Bone marrow (tissue), 2 donors: Measurements from ENCODE around the gene TSPAN18.

Experiments
- DNase-seq, 2 donors: peaks; one replicate each; lab custom pipeline; 2025; lab: John Stamatoyannopoulos, UW

The TSPAN18 gene, protein sequence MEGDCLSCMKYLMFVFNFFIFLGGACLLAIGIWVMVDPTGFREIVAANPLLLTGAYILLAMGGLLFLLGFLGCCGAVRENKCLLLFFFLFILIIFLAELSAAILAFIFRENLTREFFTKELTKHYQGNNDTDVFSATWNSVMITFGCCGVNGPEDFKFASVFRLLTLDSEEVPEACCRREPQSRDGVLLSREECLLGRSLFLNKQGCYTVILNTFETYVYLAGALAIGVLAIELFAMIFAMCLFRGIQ

DNA sequence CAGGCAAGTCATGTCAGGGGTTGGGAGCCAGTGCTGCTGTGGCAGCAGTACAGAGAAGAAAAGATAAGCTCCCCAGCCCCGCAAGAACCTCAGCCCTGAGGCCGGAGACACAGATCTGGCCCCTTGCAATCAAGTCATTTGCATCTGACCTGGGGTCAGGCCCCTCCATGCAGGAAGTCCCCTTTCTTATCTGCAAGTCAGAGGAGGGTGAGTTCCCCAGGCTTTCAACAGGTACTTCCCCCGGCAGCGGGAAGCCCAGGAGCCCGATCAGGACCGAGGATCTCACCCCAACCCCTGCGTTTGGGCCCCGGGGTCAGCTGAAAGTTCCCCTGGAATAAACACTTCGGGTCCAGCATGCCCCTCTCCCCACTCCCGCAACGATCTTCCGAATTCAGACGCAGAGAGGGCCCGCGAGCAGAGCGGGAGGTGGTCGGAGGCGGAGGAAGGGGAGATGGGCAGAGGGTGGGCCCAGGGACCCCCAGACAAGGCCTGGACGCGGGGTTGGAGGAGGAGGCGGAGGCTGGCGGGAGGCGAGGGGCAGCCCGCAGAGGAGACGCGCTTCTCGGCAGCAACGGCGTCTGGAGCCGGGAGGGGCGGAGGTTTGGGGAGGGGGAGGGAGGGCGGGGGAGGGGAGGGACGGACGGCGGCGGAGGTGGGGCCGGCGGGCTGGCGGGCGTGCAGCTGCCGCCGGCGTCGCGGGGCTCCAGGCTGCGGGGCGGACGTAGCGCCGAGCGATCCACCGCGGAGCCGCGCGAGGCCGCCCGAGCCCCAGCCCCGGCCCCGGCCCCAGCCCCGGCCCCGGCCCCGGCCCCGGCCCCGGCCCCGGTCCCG, at the start of gene TSPAN18:
Gene TSPAN18 (plus strand): TSS at position 680 of the 831 bp plus-strand sequence. CDS start 179,455 bp downstream, outside the sequence.
- peak in 1 of 2 donors; percentile 23 for DNase-seq

DNA sequence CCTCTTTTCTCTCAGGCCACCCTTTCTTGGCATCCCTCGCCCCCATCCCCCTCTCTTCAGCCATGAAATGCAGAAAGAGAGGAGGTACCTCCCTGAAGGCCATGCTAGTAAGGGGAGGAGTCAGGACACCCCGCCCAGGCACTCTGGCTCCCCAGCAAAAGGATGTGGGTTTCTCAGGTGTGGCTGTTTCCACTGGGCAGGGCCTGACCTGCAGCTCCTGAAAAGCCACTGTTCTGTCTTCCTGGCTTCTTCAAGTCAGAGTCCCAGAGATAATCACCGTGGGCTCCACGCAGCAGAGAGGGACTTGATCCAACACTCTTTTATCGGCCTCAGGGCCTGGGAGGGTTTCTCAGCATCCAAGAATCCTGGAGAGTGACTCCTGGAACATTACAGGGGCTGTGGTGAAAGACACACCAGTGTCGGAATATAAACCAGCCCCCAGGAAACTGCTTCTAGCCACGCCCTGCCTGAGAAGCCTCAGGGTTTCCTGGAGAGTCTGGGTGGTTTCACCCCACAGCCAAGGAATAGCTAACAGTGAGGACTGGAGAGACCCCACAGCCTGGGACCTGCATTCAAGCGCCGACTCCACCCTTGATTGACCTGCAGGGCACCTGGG, 45.7 kb upstream of the TSPAN18 start:
- DNase-seq, result no peak

DNA sequence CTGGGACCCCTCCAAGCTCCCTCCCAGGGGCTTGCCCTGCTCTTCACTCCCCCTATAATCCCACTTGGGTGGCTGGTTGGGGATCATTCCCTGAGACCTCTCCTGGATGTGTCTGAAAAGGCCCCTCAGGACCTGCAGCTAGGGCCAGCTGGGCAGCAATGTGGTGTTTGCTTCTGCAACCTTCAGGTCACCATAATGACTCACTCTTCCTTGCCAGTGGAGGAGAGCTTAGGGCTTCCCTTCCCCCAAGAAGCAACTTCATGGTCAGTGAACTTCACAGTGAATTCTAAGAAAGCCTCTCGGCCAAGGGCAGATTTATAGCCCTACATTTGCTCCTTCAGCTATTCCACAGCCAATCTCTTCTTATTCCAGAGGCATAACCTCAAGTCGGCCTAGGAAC, 45.1 kb upstream of the TSPAN18 start:
- no peak for DNase-seq

DNA sequence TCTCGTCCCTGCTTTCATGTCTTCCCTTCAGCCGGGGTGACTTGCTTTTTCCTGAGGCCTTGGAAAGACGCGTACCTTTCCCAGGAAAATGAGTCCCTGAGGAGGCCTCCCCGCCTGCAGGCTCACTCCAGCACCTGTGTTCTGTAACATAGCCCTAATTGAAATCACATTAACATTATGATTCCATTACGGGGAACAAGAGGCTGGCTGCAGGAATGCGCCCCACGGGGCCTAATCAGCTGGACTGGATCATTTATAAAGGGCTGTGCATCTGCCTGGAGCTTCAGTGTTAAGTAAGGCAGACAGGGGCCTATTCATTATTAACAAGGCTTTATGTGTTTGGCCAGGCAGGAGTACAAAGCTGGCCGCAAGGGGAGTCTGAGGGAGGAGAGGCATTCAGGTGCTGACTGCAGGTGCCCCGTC, 41.9 kb upstream of the TSPAN18 start:
- DNase-seq, result no peak

DNA sequence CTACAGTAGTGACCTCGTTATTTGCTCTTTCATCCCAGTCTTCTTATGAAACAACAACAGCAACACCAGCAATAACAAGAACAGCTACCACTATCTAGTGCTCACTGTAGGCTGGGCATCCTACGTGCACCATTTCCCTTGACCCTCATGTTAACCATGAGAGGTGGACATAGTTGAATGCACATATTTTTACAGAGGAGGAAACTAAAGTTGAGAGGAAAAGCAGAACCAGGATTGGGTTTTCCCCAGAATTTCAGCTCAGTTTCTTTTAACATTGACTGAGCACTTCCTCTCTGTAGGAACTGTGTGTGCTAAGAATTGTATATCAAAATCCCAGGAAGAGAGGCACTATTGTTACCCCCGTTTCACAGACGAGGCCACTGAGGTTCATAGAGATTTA, 39.4 kb upstream of the TSPAN18 start:
- DNase-seq, result no peak

DNA sequence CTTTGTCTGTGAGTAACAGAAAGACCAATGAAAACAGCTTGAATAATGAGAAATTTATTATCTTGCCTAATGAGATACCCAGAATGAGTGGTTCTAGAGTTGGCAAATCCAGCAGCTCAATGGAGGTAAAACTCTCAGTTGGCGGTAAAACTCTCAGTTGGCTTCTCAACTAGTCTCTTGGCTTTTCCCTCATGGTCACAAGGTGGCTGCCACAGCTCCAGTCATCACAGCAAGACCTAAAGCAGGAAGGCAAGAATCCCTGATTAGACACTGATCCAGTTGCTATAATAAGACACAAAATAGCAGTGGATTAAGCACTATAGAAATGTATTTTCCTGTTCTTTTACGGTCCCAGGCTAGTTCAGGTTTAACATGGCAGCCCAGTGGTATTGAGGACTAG, 37.5 kb upstream of the TSPAN18 start:
- no peak for DNase-seq

DNA sequence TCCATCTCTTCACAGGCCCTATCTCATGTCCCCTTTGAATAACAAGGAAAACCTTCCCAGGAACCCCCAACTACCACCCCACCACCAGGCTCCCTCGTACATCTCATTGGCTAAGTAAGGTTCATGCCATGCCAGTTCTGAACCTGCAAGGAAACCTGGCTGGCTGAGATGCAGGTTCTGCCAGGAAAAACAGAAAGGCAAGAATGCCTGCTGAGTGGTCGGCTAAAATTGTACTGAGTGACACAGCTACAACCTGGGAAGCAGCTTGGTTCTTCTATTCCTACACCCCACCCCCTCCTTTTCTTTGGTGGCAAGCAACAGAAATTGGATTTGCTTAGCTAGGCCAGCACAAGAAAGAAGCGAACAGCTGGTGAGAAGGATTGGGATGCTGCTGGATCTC, 36.1 kb upstream of the TSPAN18 start:
- DNase-seq, result no peak

DNA sequence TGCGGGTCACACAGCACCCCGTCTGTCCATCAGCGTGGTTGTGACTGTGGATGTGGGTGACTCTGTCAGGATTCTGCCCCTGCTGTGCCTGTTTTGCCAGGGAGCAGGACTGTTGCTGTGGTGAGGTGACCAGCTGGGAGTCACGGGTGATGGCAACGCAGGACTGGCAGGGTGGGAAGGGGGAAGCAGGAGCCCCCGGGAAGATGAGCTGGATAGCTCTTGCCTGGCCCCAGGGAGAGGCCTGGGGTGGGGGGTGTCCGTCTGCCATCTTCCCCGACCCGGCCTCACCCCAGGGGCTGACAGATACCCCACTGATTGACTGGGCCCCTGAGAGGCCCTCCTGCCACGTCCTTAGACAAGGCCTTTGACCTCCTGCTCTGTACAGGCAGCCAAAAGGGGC, 34.3 kb upstream of the TSPAN18 start:
- no peak for DNase-seq

DNA sequence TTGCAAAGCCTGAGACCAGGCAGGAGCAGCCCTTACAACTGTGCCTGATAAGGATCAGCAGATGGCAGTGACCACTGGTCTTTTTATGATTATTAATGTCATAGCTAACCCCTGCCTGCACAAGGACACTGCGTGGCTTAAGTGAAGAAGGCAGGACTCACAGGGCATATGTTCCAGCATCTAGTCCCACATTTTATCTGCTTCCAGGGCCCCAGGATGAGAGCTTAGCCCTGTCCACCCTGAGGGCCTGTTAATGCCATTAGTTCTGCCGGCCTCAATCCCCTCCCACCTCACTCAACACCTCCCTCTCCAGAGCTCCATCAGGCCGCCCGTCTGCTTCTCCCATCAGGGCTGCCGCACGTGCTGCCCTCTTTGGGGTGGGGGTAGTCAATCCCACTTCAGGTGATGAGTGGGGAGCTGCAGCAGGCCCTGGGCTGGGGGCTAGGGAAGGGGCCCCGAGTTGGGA, 33.1 kb upstream of the TSPAN18 start:
- no peak for DNase-seq

DNA sequence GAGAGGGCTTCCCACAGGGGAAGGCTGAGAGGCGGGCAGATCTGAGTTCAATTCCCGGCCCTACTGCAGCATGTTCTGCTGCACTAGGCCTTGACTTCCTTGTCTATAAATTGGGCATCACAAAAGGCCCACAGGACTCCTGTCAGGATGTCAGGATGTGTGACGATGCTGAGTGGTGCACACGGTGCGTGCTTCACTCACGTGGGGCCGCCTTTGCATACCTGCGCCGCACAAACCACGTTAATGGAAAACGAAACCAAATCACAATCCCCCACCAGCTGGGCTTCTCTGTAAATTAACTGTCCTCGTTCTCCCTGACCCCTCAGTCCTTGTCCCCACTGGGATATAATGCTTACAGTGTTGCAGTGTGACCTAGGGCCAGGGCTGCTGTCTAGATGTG, 32.3 kb upstream of the TSPAN18 start:
- no peak for DNase-seq

DNA sequence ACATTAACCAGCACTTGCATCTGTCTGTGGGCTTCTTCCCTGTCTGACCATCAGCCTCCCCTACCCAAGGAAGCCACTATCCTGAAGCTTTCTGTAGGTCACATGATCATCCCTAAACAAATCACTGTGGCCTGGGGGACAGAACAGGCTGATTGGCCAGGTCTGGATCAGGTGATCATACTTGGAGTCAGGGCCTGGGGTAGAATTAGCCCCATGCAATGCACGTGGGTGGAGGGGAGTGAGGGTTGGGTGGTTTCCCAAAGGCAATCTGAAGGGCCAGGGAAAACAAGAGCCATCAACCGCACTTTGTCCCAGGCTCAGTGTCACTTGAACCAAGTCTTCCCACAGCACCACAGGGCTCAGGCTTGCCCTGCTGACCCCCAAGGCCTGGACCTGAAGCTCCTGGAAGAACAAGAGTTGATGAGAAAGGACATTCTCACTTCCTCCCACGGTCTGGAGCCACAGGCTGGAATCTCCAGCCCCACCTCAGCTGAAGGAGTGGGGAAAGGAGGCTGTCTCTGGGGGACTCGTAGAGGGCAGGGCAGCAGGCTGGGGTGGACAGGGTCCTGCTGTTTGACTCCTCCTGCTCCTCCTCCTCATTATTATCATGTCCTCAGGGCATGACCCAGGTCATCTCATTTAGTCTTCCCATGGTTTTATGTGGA, 31.5 kb upstream of the TSPAN18 start:
- no peak for DNase-seq

DNA sequence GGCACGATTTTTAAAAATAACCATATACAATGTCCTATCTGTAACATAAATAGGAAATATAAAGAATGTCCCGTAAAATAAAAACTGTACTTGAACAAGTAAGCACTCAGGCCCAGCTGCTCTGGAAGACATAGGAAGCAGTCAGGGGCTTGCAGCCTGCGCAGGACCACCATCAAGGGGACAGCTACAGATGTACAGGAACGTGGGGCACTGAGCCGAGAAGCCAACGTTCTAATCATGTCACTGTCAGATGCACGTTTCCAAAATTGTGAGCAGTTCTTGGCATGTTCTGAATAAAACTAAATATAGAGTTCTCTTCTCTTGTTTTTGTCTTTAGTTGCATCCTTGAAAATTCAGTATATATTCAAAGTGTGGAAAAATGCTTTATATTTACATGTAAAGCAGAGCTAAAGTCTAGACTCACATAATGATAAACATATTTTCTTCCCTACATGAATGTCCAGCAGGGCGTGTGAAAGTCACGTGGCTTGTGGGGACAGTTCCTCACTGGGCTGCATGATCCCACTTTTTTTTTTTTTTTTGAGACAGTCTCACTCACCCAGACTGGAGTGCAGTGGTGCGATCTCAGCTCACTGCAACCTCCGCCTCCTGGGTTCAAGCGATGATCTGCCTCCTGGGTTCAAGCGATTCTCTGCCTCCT, 28.4 kb upstream of the TSPAN18 start:
- no peak for DNase-seq

DNA sequence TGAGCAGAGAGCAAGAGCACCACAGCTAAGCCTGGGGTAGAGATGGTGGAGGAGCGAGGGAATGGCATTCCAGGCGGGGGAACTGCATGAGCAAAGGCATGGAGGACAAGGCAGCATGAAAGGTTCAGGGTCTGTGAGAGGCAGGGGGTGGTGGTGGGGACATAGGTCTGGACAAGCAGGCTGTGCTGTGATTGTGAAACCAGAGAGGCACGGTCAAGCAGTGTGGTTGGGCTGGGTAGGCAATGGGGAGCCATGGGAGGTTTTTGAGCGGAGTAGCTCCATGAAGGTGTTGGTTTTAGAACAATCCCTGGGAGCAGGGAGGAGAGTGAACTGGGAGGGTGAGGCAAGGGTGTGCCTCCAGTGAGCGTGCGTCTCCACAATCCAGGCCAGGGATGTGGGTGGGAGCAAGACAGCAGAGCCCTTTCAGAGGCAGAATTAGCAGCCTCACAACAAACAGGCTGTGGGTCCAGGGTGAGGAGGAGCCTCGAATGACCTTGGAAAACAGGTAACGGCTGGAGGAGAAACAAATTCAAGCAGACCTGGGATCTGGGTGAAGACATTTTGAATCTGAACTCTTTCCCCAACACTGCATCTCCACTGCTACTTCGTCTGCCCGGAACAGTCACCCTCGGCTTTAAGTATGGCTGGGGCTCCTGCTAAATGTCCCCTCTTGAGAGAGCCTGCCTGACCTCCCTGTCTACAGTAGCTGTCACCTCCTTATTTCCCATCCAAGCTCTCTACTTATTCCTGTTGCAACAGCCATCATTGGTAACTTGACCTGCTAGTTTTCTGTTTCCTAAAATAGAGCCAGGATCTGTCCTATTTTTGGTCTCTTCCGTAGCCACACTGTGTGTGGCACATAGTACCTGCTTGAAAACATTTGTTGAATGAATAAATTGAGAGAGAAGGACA, 27.0 kb upstream of the TSPAN18 start:
- DNase-seq, result no peak

DNA sequence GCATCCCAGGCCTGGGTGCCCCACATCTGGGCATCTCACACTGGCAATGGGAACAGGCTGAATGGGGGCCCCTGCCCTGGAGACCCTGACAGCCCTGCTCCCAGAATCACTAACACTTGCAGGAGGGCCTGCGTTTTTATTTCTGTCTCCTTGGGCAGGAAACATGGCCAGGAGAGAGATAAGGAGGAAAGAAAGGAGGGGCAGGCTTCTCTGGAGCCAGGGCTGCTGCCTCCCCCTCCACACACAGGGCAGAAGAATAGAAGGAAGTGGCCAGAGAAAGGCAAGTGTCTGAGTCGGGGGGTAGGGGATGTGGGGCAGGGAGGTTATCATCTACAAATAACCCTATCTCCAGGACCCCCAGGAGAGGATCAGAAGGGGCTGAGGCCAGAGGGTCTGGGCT, 25.5 kb upstream of the TSPAN18 start:
- no peak for DNase-seq

DNA sequence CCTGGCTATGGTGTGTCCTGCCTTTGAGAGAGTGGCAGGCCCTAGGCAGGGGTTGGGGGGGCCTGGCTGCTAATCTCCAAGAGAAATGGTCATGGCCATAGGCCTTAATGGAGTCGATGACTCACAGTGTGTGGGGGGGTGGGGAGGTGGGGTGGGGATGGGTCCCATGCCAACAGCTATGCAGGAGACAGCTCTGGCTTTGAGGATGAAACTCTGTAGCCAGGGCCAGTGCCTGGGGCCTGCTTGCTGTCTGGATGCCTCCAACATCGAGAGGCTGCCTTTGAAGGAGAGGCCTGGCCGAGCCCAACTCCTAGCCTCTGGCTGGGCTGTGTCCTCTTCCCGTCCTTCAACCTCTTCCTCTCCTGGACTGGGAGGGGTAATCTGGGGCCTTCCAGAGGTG, 23.9 kb upstream of the TSPAN18 start:
- no peak for DNase-seq

DNA sequence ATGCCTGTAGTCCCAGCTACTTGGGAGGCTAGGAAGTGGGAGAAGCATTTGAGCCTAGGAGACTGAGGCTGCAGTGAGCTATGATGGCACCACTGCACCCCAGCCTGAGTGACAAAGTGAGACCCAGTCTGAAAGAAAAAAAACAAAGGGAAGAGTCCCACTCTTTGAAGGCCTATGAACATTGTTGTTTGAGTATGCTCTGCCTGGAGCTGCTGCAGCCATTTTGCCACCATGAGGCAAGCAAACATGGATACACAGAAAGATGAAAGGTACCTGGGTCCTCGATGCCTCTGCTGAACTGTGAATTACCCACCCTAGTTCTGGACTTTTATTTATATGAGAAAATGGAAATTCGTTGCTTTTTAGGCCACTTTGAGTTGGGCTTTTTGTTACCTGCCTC, 19.7 kb upstream of the TSPAN18 start:
- no peak for DNase-seq

DNA sequence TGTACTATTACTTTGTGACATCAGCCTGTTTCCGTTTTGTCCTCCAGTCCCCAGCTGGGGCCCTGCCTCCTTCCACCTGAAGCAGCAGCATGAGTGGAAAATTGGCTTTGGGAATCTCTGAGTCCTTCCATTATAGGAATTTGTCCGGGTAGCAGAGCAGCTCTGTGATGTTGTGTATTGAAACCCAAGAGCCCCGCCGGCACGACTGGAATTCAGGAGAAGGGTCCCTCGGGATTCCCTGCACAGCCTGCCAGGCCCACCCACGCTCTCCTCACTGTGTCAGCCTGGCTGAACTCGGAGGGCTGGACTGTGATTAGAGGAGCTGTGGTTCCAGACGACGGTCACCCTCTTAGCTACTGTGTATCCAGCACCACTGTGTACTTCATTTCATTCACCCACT, 18.8 kb upstream of the TSPAN18 start:
- no peak for DNase-seq

DNA sequence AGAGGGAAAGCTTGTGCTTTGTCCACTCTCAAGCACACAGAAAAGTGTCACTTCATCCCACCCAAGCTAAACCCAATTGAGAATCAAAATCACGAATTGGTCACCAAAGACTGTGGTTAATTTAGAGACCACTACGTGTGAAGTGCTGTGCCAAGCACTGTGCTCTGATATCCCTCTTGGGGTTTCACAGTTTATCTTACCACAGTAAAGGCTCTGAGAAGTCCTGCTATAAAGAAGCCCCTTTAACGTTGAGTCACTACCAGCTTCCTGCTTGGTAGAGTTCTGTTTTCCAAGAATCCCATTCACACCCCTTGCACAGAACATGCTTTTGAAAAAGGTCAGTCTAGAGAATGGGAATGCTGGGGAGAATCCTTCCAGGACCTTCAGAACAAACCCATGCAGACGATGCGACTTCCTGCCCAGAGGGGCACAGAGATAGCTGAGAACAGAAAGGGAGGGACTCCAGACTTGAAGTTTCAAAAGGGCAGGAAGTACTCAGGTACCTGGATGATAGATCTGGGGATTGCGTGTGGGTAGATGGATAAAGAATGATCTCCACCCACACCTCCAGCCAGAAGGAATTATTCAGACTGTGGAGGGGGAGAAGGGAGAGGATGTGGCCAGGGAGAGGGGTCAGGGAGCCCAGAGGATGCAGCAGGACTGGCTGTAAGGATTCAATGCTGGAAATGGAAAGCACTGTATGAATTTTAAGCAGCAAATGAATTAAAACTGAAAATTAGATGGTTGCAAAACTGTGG, 18.1 kb upstream of the TSPAN18 start:
- no peak for DNase-seq

DNA sequence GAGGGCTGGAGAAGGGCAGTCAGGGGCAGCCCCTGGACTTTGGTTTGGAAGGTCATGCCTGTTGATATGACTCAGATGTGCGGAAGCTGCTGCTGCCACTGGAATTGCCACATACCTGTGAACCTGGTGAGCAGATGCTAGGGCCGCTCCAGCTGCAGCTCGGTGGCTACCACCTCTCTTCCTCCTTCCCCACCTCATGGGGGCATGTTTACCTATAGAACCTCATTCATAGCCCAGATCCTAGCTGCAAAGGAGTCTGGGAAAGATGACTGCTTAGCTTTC, 17.5 kb upstream of the TSPAN18 start:
- no peak for DNase-seq

DNA sequence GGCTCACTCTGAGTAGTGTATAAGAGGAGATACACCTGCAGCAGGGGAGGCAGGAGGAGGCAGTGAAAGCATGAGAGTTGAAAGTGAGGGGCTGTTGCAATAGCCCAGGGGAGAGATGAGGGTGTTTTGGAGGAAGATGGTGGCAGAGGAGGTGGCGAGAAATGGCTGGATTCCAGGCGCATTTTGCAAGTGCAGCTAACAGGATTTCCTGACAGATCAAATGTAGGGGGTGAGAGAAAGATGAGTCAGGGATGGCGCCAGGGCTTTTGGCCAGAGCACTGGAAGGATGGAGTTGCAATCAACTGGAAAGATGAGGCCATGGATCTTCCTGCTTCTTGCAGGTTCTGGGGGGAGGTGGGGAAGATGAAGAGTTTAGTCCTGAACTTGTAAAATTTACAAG, 16.8 kb upstream of the TSPAN18 start:
- no peak for DNase-seq
